Measurements from ENCODE around the gene NFIA. TPM values are rescaled to one million over a fixed set of nuclear protein-coding genes. Genes with fewer than 3 reads are reported as not detected.

The NFIA gene
- total RNA-seq, 1 experiment from 2014 or later, result 65.4 TPM

- no peak overlapping the region for H3K4me3 ChIP-seq (ENCODE audit: low read depth, low read length, poor library complexity, severe bottlenecking)
- ChIA-PET CTCF (no interaction called here), POLR2A (ENCODE audit: low non-redundant PET) (no interaction called here)
- TF ChIP-seq EZH2 (IDR thresholded peaks at IDR 0.05; ENCODE audit: borderline replicate concordance, low read depth, low read length, poor library complexity, severe bottlenecking), result no peak
- TF ChIP-seq CTCF (conservative IDR thresholded peaks at IDR 0.05; ENCODE audit: low read depth, low read length), result no peak
- no peaks in the 10 kb centered on the region for H3K27me3 ChIP-seq (replicated peaks; ENCODE audit: insufficient read depth, low read depth, low read length, poor library complexity)
- no peak for DNase-seq (ENCODE audit: low spot score)
- intact Hi-C loops (cut with micrococcal nuclease; ENCODE audit: unreplicated experiment), result no loop called here
- H3K36me3 ChIP-seq (ENCODE audit: insufficient read depth, low read length, poor library complexity, severe bottlenecking), result peaks cover 22% of the 10 kb centered on the region
- no TSS peak for BruUV-seq (replicated peaks)
- peaks cover 55% of the 10 kb centered on the region for H3K4me1 ChIP-seq (ENCODE audit: insufficient read depth, low read length, poor library complexity, severe bottlenecking)
- no peaks in the 10 kb centered on the region for H3K9me3 ChIP-seq (ENCODE audit: low read depth, low read length, poor library complexity, severe bottlenecking)
- H3K27ac ChIP-seq (ENCODE audit: low read depth, low read length, poor library complexity, severe bottlenecking), result no peak overlapping the region
Observed at GRCh38 chr1:61088163-61088974, 6.0 kb downstream of the NFIA start.

DNA sequence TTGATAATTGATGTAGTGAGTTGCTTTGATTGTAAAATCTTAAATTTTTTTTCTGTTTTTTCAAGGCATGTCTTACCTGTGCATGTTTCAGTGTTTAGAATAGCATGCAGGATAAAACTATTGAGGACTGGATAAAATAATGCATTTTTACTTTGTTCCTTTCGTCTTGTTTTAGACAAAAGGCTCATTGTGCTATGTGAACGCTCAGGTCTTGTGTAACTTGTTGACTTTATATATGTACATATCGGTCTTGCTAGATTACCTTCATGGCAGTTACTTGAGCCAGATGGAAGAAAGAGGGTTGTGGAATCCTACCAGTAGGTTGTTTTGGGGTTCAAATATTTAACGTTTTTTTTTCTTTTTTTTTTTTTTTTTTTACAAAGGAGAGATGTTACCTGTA lies 7.0 kb downstream of the NFIA start:
- Histone ChIP-seq H3K27ac (ENCODE audit: low read depth, low read length, poor library complexity, severe bottlenecking) (no peak overlapping the region), H3K4me1 (ENCODE audit: insufficient read depth, low read length, poor library complexity, severe bottlenecking) (peaks cover 64% of the 10 kb centered on the region), H3K27me3 (replicated peaks; ENCODE audit: insufficient read depth, low read depth, low read length, poor library complexity) (no peaks in the 10 kb centered on the region), H3K36me3 (ENCODE audit: insufficient read depth, low read length, poor library complexity, severe bottlenecking) (peaks cover 22% of the 10 kb centered on the region), H3K9me3 (ENCODE audit: low read depth, low read length, poor library complexity, severe bottlenecking) (no peaks in the 10 kb centered on the region), H3K4me3 (ENCODE audit: low read depth, low read length, poor library complexity, severe bottlenecking) (no peak overlapping the region)
- no peak for DNase-seq (ENCODE audit: low spot score)
- TF ChIP-seq EZH2 (IDR thresholded peaks at IDR 0.05; ENCODE audit: borderline replicate concordance, low read depth, low read length, poor library complexity, severe bottlenecking), result no peak
- TF ChIP-seq CTCF (conservative IDR thresholded peaks at IDR 0.05; ENCODE audit: low read depth, low read length), result no peak
- intact Hi-C loops (cut with micrococcal nuclease; ENCODE audit: unreplicated experiment), result no loop called here
- no TSS peak for BruUV-seq (replicated peaks)
- ChIA-PET CTCF (no interaction called here), POLR2A (ENCODE audit: low non-redundant PET) (no interaction called here)

DNA sequence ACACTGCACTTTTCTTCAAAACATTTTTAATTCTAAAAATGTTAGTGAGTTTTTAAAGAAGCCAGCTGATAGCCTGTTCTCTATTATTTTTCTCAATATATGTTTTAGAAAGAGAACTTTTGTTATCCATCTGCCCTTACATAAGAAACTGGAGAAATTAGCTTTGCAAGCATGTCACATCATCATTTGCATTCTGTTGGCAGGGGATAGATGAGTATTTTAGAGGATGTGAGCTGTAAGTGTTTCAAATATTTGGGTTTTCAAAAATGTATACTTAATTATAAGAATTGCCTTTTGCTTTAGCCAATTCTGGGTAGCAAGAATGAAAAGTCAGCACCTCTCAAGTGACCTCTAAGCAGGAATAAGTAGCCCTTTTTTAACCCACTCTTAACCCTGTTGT lies 7.4 kb downstream of the NFIA start:
- peaks cover 68% of the 10 kb centered on the region for H3K4me1 ChIP-seq (ENCODE audit: insufficient read depth, low read length, poor library complexity, severe bottlenecking)
- H3K9me3 ChIP-seq (ENCODE audit: low read depth, low read length, poor library complexity, severe bottlenecking), result no peaks in the 10 kb centered on the region
- TF ChIP-seq EZH2 (IDR thresholded peaks at IDR 0.05; ENCODE audit: borderline replicate concordance, low read depth, low read length, poor library complexity, severe bottlenecking), result no peak
- TF ChIP-seq CTCF (conservative IDR thresholded peaks at IDR 0.05; ENCODE audit: low read depth, low read length), result no peak
- no TSS peak for BruUV-seq (replicated peaks)
- H3K27ac ChIP-seq (ENCODE audit: low read depth, low read length, poor library complexity, severe bottlenecking), result no peak overlapping the region
- ChIA-PET POLR2A (ENCODE audit: low non-redundant PET) (no interaction called here), CTCF (no interaction called here)
- H3K36me3 ChIP-seq (ENCODE audit: insufficient read depth, low read length, poor library complexity, severe bottlenecking), result peaks cover 22% of the 10 kb centered on the region
- no peak overlapping the region for H3K4me3 ChIP-seq (ENCODE audit: low read depth, low read length, poor library complexity, severe bottlenecking)
- intact Hi-C loops (cut with micrococcal nuclease; ENCODE audit: unreplicated experiment), result no loop called here
- no peaks in the 10 kb centered on the region for H3K27me3 ChIP-seq (replicated peaks; ENCODE audit: insufficient read depth, low read depth, low read length, poor library complexity)
- DNase-seq (ENCODE audit: low spot score), result no peak
